Prostate gland (tissue), 2 donors: ENCODE data around the gene ARMH3.

ENCODE experiments used
- POLR2A ChIP-seq: fragments of 450-650 bp; IDR thresholded peaks from one replicate; pipeline ENCODE4 v1.6.1; 2016; ENCODE audit warnings: antibody characterized with exemption, mild to moderate bottlenecking
- POLR2AphosphoS5 ChIP-seq: sonication (generic); formaldehyde crosslinking; IDR thresholded peaks from one replicate; pipeline ENCODE4 v1.6.1; 2017; ENCODE audit warnings: antibody characterized with exemption
- TF ChIP-seq, protein P1 (sequence below), 4 experiments: fragments of 200-600 bp in 2 of 4; fragments of 450-650 bp in 2 of 4; sonication (generic) in 2 of 4; IDR thresholded peaks; 1 replicate in 3 of 4; 2 replicates in 1 of 4; pipeline ENCODE4 v1.5.1; 2016 to 2019; ENCODE audit warnings: antibody characterized with exemption in 4 of 4, mild to moderate bottlenecking in 2 of 4, moderate library complexity in 2 of 4

DNA sequence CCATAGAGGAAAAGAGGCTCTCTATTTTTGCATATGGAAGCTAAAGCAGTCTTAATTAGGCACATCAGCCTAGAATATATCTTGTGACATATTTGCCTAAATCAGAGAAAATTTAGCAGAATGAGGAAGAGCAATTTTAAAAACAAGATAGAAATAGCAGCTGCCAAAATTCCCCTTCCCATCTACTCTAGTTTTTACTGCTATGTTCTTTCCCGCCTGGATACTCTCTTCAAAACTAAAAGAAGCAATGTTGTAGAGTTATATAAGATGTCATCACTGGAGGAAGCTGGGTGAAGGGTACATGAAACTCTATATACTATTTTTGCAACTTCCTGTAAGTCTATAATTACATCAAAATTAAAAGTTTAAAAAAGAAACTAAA is 87.0 kb downstream of the ARMH3 start:
- TF ChIP-seq, protein P1, sequence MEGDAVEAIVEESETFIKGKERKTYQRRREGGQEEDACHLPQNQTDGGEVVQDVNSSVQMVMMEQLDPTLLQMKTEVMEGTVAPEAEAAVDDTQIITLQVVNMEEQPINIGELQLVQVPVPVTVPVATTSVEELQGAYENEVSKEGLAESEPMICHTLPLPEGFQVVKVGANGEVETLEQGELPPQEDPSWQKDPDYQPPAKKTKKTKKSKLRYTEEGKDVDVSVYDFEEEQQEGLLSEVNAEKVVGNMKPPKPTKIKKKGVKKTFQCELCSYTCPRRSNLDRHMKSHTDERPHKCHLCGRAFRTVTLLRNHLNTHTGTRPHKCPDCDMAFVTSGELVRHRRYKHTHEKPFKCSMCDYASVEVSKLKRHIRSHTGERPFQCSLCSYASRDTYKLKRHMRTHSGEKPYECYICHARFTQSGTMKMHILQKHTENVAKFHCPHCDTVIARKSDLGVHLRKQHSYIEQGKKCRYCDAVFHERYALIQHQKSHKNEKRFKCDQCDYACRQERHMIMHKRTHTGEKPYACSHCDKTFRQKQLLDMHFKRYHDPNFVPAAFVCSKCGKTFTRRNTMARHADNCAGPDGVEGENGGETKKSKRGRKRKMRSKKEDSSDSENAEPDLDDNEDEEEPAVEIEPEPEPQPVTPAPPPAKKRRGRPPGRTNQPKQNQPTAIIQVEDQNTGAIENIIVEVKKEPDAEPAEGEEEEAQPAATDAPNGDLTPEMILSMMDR (IDR thresholded peaks at IDR 0.05): no peak
- TF ChIP-seq POLR2A (no peak), POLR2AphosphoS5 (no peak)
